Natural killer cell (primary cell): Measurements from ENCODE around the gene PGS1. TPM values are rescaled to one million over a fixed set of nuclear protein-coding genes. Genes with fewer than 3 reads are reported as not detected.

ENCODE experiments used
- ATAC-seq, 3 donors: fragments of 150-1000 bp in 2 of 3; fragments of 200-7000 bp in 1 of 3; cut with Tn5 transposase; 1 replicate in 1 of 3; 2 replicates in 2 of 3; pipeline ENCODE4 v1.10.0; 2021; ENCODE audit warnings: mild to moderate bottlenecking in 2 of 3, moderate library complexity in 2 of 3
- DNase-seq, 2 donors: peaks; one replicate each; pipeline versions ENCODE4 v3.0.0 to v3.0.0-alpha.2; 2013 to 2021; ENCODE audit warnings: mixed read lengths in 1 of 2
- H3K27ac ChIP-seq: one replicate; pipeline ENCODE4 v1.5.1; 2013; ENCODE audit warnings: mild to moderate bottlenecking, low read length
- H3K27me3 ChIP-seq: one replicate; pipeline ENCODE4 v1.6.1; 2013; ENCODE audit warnings: low read length; ENCODE audit not compliant: control insufficient read depth, insufficient read depth
- H3K36me3 ChIP-seq: one replicate; pipeline ENCODE4 v1.6.1; 2013; ENCODE audit warnings: low read length; ENCODE audit not compliant: control insufficient read depth, insufficient read depth
- H3K4me1 ChIP-seq: one replicate; pipeline ENCODE4 v1.6.1; 2013; ENCODE audit warnings: low read length; ENCODE audit not compliant: control insufficient read depth, insufficient read depth
- H3K4me3 ChIP-seq: one replicate; pipeline ENCODE4 v1.5.1; 2013; ENCODE audit warnings: low read length
- H3K9me3 ChIP-seq: one replicate; pipeline ENCODE4 v1.6.1; 2013; ENCODE audit warnings: low read length; ENCODE audit not compliant: control insufficient read depth, insufficient read depth
- H3K27ac Mint-ChIP-seq, 2 donors: one replicate each; pipeline ENCODE4 v1.8.0; 2022; ENCODE audit warnings: mild to moderate bottlenecking in 2 of 2, mixed read lengths in 2 of 2, moderate library complexity in 1 of 2
- H3K27me3 Mint-ChIP-seq, 2 donors: one replicate each; pipeline ENCODE4 v1.8.0; 2022; ENCODE audit warnings: low read depth in 2 of 2, mixed read lengths in 2 of 2
- H3K36me3 Mint-ChIP-seq: one replicate; pipeline ENCODE4 v1.8.0; 2022; ENCODE audit warnings: mixed read lengths
- H3K4me1 Mint-ChIP-seq, 2 donors: one replicate each; pipeline ENCODE4 v1.8.0; 2022; ENCODE audit warnings: mixed read lengths in 2 of 2
- H3K4me3 Mint-ChIP-seq: one replicate; pipeline ENCODE4 v1.8.0; 2022; ENCODE audit warnings: mild to moderate bottlenecking, moderate library complexity, mixed read lengths
- H3K9me3 Mint-ChIP-seq, 2 donors: one replicate each; pipeline ENCODE4 v1.8.0; 2022; ENCODE audit warnings: mixed read lengths in 2 of 2
- CTCF ChIP-seq: fragments of 200-600 bp; IDR thresholded peaks from one replicate; pipeline ENCODE4 v1.8.0; 2022; ENCODE audit warnings: antibody characterized with exemption
- WGBS: methylation state at CpG from one replicate; pipeline ENCODE4 v1.1.7; 2013; ENCODE audit warnings: missing lambda C conversion rate; ENCODE audit not compliant: insufficient coverage; 5-methylcytosine and 5-hydroxymethylcytosine counted together
- intact Hi-C: fragments of 100-400 bp; cut with micrococcal nuclease; formaldehyde crosslinking; loops from one replicate; pipeline ENCODE4 v1.14.2; 2022
- total RNA-seq, 4 donors: library from RNA; stranded (reverse); fragments of 120-200 nt in 1 of 4; gene quantifications; one replicate each; pipeline versions ENCODE4 v1.2.3 to v1.2.4, GENCODE V29; 2013 to 2022

PGS1 gene
- total RNA-seq, 3 donors from 2014 or later (not counting 1 experiment from before 2014, with no cell fraction given): 47.9 to 53.6 (median 48.3) TPM

GRCh38 chr17:78359321-78359996 is 19.0 kb upstream of the PGS1 start:
- Histone ChIP-seq H3K27ac (peak overlapping the region; percentile 62), H3K27me3 (no peaks in the 10 kb centered on the region), H3K4me1 (peaks cover 58% of the 10 kb centered on the region), H3K9me3 (no peaks in the 10 kb centered on the region), H3K4me3 (peak overlapping the region; percentile 81), H3K36me3 (peaks cover 8% of the 10 kb centered on the region)
- Mint-ChIP-seq H3K4me1 (peaks cover 15 to 41% of the 10 kb centered on the region in 2 donors), H3K36me3 (no peaks in the 10 kb centered on the region), H3K27me3 (peaks cover 0 to 6% of the 10 kb centered on the region in 2 donors), H3K4me3 (peak overlapping the region; percentile 78), H3K9me3 (no peaks in the 10 kb centered on the region), H3K27ac (peak overlapping the region in 1 of 2 donors; percentile 58)
- no peak for TF ChIP-seq CTCF
- DNase-seq (no peak), ATAC-seq (peak in 1 of 3 donors; percentile 3)
- intact Hi-C loops: no loop called here
- under 1% methylated on average over 70 of the region's 70 CpGs for WGBS

GRCh38 chr17:78359997-78360370 is 18.5 kb upstream of the PGS1 start, which contains the start of gene SOCS3:
SOCS3 (minus strand) TSS chr17:78360077; CDS start chr17:78359095, 982 bp downstream.
- no peaks in the 10 kb centered on the region for H3K9me3 ChIP-seq
- peak within 1 kb of the TSS; percentile 61 to 71 for H3K27ac Mint-ChIP-seq
- H3K27me3 Mint-ChIP-seq: peaks cover 2 to 6% of the 10 kb centered on the region in 2 donors
- no peak for TF ChIP-seq CTCF
- intact Hi-C loops: loop anchor here (1.0 to 5.0 kb wide), 4 partner anchors 17 to 73 kb away; partner anchors contain the start of gene PGS1
- peaks cover 58% of the 10 kb centered on the region for H3K4me1 ChIP-seq
- H3K4me1 Mint-ChIP-seq: peaks cover 20 to 45% of the 10 kb centered on the region in 2 donors
- H3K4me3 ChIP-seq: peak within 1 kb of the TSS; percentile 81
- DNase-seq (peak; percentile 84 to 97), ATAC-seq (peak; percentile 72 to 83 (median 75))
- no peaks in the 10 kb centered on the region for H3K27me3 ChIP-seq
- under 1% methylated on average over 59 of the region's 59 CpGs for WGBS
- peak within 1 kb of the TSS; percentile 90 for H3K4me3 Mint-ChIP-seq
- H3K9me3 Mint-ChIP-seq: no peaks in the 10 kb centered on the region
- H3K36me3 Mint-ChIP-seq: no peaks in the 10 kb centered on the region
- peaks cover 8% of the 10 kb centered on the region for H3K36me3 ChIP-seq
- H3K27ac ChIP-seq: peak within 1 kb of the TSS; percentile 62

GRCh38 chr17:78360371-78361224 is 17.9 kb upstream of the PGS1 start:
- peak; percentile 87 to 90 for DNase-seq
- H3K9me3 Mint-ChIP-seq: no peaks in the 10 kb centered on the region
- H3K27ac Mint-ChIP-seq: peak overlapping the region; percentile 61 to 71
- ATAC-seq: peak; percentile 35 to 60 (median 43)
- Histone ChIP-seq H3K27me3 (no peaks in the 10 kb centered on the region), H3K9me3 (no peaks in the 10 kb centered on the region), H3K36me3 (peaks cover 8% of the 10 kb centered on the region), H3K4me1 (peaks cover 58% of the 10 kb centered on the region), H3K4me3 (peak overlapping the region; percentile 45), H3K27ac (peak overlapping the region; percentile 61)
- H3K4me3 Mint-ChIP-seq: peak overlapping the region; percentile 90
- peaks cover 2 to 6% of the 10 kb centered on the region in 2 donors for H3K27me3 Mint-ChIP-seq
- no peaks in the 10 kb centered on the region for H3K36me3 Mint-ChIP-seq
- WGBS: 4% methylated on average over 49 of the region's 49 CpGs
- peak; percentile 90 for TF ChIP-seq CTCF
- H3K4me1 Mint-ChIP-seq: peaks cover 14 to 42% of the 10 kb centered on the region in 2 donors
- intact Hi-C loops: loop anchor here (1.0 to 5.0 kb wide), 4 partner anchors 18 to 73 kb away; partner anchors contain the start of gene PGS1
